ENCODE measurements around the gene SLIT3. TPM values are rescaled to one million over a fixed set of nuclear protein-coding genes. Genes with fewer than 3 reads are reported as not detected.

SLIT3 gene
- total RNA-seq, 4 donors from 2014 or later: 46.3 to 89.0 (median 68.0) TPM

- DNase-seq (ENCODE audit: low spot score) (no peak), ATAC-seq (ENCODE audit: low FRiP score) (no peak)
- no peak for TF ChIP-seq CTCF (IDR thresholded peaks at IDR 0.05)
Observed at GRCh38 chr5:168847511-168848073, 453.3 kb downstream of the SLIT3 start.

- no peak for TF ChIP-seq CTCF (IDR thresholded peaks at IDR 0.05)
- DNase-seq (ENCODE audit: low spot score) (no peak), ATAC-seq (ENCODE audit: low FRiP score) (no peak)
Observed at GRCh38 chr5:168844922-168845296, 456.0 kb downstream of the SLIT3 start.

- DNase-seq (ENCODE audit: low spot score): no peak
- TF ChIP-seq CTCF (IDR thresholded peaks at IDR 0.05): no peak
- no peak for ATAC-seq (ENCODE audit: low FRiP score)
Observed at GRCh38 chr5:168844016-168844921, 456.7 kb downstream of the SLIT3 start.

- ATAC-seq (ENCODE audit: low FRiP score) (no peak), DNase-seq (ENCODE audit: low spot score) (no peak)
- no peak for TF ChIP-seq CTCF (IDR thresholded peaks at IDR 0.05)
Observed at GRCh38 chr5:168843277-168844015, 457.5 kb downstream of the SLIT3 start.

GRCh38 chr5:168842571-168843205, 458.3 kb downstream of the SLIT3 start:
- no peak for ATAC-seq (ENCODE audit: low FRiP score)
- TF ChIP-seq CTCF (IDR thresholded peaks at IDR 0.05): no peak
- DNase-seq (ENCODE audit: low spot score): no peak

GRCh38 chr5:168837852-168838251, 463.1 kb downstream of the SLIT3 start:
- DNase-seq (ENCODE audit: low spot score) (no peak), ATAC-seq (ENCODE audit: low FRiP score) (no peak)
- no peak for TF ChIP-seq CTCF (IDR thresholded peaks at IDR 0.05)

Data from omental fat pad (tissue), 4 donors.